Measurements from ENCODE around the gene WWOX.

Gene WWOX

DNA sequence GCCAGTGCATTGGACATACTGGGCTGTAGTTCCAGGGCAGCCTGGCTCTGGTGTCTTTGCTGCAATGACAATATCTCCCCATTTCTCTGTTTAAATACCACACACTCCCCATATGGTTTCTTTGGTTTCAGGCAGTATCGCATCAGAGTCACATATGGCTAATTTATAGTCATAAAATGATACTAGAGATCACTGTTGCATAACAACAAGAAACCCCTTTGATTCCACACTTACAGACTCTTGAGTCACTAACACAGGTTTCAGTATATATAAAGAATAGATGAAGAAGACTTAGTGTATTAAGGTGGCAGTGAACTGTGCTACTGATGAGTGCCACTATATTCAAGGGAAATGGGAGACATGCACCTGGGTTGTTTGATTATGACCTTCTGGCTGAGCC is 281.6 kb downstream of the WWOX start:
- Histone ChIP-seq H3K27ac (ENCODE audit: low read length) (no peak overlapping the region), H3K27me3 (ENCODE audit: insufficient read depth, low read length, poor library complexity) (no peaks in the 10 kb centered on the region), H2AFZ (ENCODE audit: low read depth, low read length) (no peak overlapping the region), H3K79me2 (ENCODE audit: insufficient read depth, low read length) (no peaks in the 10 kb centered on the region), H4K20me1 (ENCODE audit: insufficient read depth, low read length) (no peaks in the 10 kb centered on the region), H3K36me3 (ENCODE audit: insufficient read depth, low read length) (no peaks in the 10 kb centered on the region), H3K4me1 (ENCODE audit: insufficient read depth, low read length) (no peaks in the 10 kb centered on the region), H3K9ac (ENCODE audit: low read depth, low read length) (no peak overlapping the region), H3K4me3 (ENCODE audit: low read depth in 1 of 2, low read length in 2 of 2) (no peak overlapping the region), H3K4me2 (ENCODE audit: insufficient read depth, low read length) (no peak overlapping the region), H3K9me3 (ENCODE audit: insufficient read depth, low read length, severe bottlenecking) (no peaks in the 10 kb centered on the region)
- DNase-seq, result no peak
- no peak for ATAC-seq (ENCODE audit: insufficient read depth, low read depth)
- TF ChIP-seq CTCF (IDR thresholded peaks at IDR 0.05; ENCODE audit: borderline replicate concordance, extremely low read depth, low read length, poor library complexity, severe bottlenecking) (no peak), EZH2 (IDR thresholded peaks at IDR 0.05; ENCODE audit: borderline replicate concordance, low read depth, low read length, severe bottlenecking) (no peak)

DNA sequence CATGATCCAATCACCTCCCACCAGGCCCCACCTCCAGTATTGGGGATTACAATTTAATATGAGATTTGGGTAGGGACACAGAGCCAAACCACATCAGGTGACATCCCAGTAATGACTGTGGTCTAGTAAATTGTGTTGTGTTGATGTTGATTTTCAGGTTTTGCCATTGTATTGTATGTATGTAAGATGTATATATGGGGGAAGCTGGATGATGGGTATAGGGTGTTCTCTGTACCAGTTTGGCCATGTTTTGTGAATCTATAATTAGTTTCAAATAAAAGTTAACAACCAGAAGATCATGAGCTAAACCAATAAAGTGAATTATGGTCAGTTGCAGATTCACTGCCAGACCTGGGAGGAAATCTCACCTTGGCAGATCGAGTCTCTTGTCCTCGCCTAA is 283.7 kb downstream of the WWOX start:
- ATAC-seq (ENCODE audit: insufficient read depth, low read depth) (no peak), DNase-seq (no peak)
- no peak overlapping the region for H3K27ac ChIP-seq (ENCODE audit: low read length)
- no peak overlapping the region for H3K4me2 ChIP-seq (ENCODE audit: insufficient read depth, low read length)
- H3K4me3 ChIP-seq (ENCODE audit: low read depth in 1 of 2, low read length in 2 of 2), result no peak overlapping the region
- peaks cover 5% of the 10 kb centered on the region; the same call in 1 of the 2 replicates for H3K36me3 ChIP-seq (ENCODE audit: insufficient read depth, low read length)
- no peaks in the 10 kb centered on the region for H3K27me3 ChIP-seq (ENCODE audit: insufficient read depth, low read length, poor library complexity)
- TF ChIP-seq CTCF (IDR thresholded peaks at IDR 0.05; ENCODE audit: borderline replicate concordance, extremely low read depth, low read length, poor library complexity, severe bottlenecking), result no peak
- no peak for TF ChIP-seq EZH2 (IDR thresholded peaks at IDR 0.05; ENCODE audit: borderline replicate concordance, low read depth, low read length, severe bottlenecking)
- no peak overlapping the region for H3K9ac ChIP-seq (ENCODE audit: low read depth, low read length)
- no peaks in the 10 kb centered on the region for H3K79me2 ChIP-seq (ENCODE audit: insufficient read depth, low read length)
- H3K9me3 ChIP-seq (ENCODE audit: insufficient read depth, low read length, severe bottlenecking), result no peaks in the 10 kb centered on the region
- no peaks in the 10 kb centered on the region for H3K4me1 ChIP-seq (ENCODE audit: insufficient read depth, low read length)
- no peaks in the 10 kb centered on the region for H4K20me1 ChIP-seq (ENCODE audit: insufficient read depth, low read length)
- no peak overlapping the region for H2AFZ ChIP-seq (ENCODE audit: low read depth, low read length)

DNA sequence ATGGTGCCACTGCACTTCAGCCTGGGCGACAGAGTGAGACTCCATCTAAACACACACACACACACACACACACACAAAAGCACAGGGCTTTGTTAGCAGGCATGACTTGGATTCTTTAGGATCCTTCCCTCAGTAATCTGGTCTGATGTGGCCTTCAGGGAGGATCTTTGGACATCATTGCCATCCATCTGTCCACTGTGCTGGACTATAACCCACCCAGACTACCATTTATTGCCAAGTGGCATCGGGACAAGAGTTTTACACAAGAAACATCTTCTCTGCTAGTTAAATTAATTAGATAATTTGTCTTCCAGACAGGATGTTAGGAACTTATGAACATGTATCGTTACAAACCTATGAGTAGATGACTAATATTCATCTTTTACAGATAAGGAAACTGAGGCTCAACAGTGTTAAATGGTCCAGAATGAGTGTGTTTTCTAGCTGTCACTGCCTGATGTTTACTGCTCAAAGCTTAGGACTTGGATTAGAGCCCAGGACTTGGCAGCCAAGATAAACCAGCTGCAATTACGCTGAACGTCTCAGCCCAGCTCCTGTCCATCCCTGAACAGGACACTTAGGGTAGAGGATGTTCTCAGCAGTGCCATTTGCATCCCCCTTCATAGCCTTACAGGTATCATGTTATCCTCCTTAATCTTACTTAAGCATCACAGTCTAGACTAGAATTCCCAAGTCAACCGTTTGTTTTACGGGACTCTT is 285.8 kb downstream of the WWOX start:
- Histone ChIP-seq H3K9ac (ENCODE audit: low read depth, low read length) (no peak overlapping the region), H3K27me3 (ENCODE audit: insufficient read depth, low read length, poor library complexity) (no peaks in the 10 kb centered on the region), H3K4me1 (ENCODE audit: insufficient read depth, low read length) (no peaks in the 10 kb centered on the region), H3K9me3 (ENCODE audit: insufficient read depth, low read length, severe bottlenecking) (no peaks in the 10 kb centered on the region), H3K36me3 (ENCODE audit: insufficient read depth, low read length) (peaks cover 5% of the 10 kb centered on the region; the same call in 1 of the 2 replicates), H4K20me1 (ENCODE audit: insufficient read depth, low read length) (no peaks in the 10 kb centered on the region), H3K27ac (ENCODE audit: low read length) (no peak overlapping the region), H3K79me2 (ENCODE audit: insufficient read depth, low read length) (no peaks in the 10 kb centered on the region), H3K4me2 (ENCODE audit: insufficient read depth, low read length) (no peak overlapping the region), H2AFZ (ENCODE audit: low read depth, low read length) (no peak overlapping the region), H3K4me3 (ENCODE audit: low read depth in 1 of 2, low read length in 2 of 2) (no peak overlapping the region)
- ATAC-seq (ENCODE audit: insufficient read depth, low read depth) (no peak), DNase-seq (no peak)
- TF ChIP-seq CTCF (IDR thresholded peaks at IDR 0.05; ENCODE audit: borderline replicate concordance, extremely low read depth, low read length, poor library complexity, severe bottlenecking) (no peak), EZH2 (IDR thresholded peaks at IDR 0.05; ENCODE audit: borderline replicate concordance, low read depth, low read length, severe bottlenecking) (no peak)
